Activated CD8-positive, alpha-beta memory T cell treated with anti-CD3 and anti-CD28 coated beads for 36 hours (primary cell): ENCODE measurements around the gene MYO1H. TPM values are rescaled to one million over a fixed set of nuclear protein-coding genes. Genes with fewer than 3 reads are reported as not detected.

Experiments used
- CTCF ChIA-PET: fragments of 350-600 bp; sonication (Branson Sonifier 250); formaldehyde crosslinking; loops from one replicate; lab custom pipeline; 2021; ENCODE audit warnings: antibody characterized with exemption; lab: Charles Lee
- POLR2A ChIA-PET: fragments of 350-600 bp; sonication (Branson Sonifier 250); formaldehyde crosslinking; loops from one replicate; lab custom pipeline; 2021; ENCODE audit warnings: antibody characterized with exemption; lab: Charles Lee
- total RNA-seq, 2 experiments: library from RNA; stranded (reverse); gene quantifications; one replicate each; pipeline ENCODE4 v1.2.3, GENCODE V29; 2021

MYO1H gene
- total RNA-seq, 2 experiments from 2014 or later: not detected

- ChIA-PET POLR2A (no interaction called here), CTCF (no interaction called here)
These were observed 150.0 kb downstream of the MYO1H start for GRCh38 chr12:109497675-109498074.

Other genes starting within 250 kb of the MYO1H start
- gene ACACB, start 231.3 kb upstream of the MYO1H start, total RNA-seq: 1 to 10 TPM; 9.5 to 9.6 TPM
- gene FOXN4, start 38.6 kb upstream of the MYO1H start, total RNA-seq: not detected
- 10 to 100 TPM; 47.3 to 48.6 TPM for gene KCTD10, start 129.4 kb downstream of the MYO1H start, total RNA-seq
- gene UBE3B, start 129.7 kb downstream of the MYO1H start, total RNA-seq: 10 to 100 TPM; 32.7 to 33.7 TPM
- gene MMAB, start 225.6 kb downstream of the MYO1H start, total RNA-seq: 10 to 100 TPM; 49.0 to 49.4 TPM
- gene MVK, start 225.9 kb downstream of the MYO1H start, total RNA-seq: 10 to 100 TPM; 16.9 to 17.1 TPM